HCT116 (cell line): ENCODE results near the gene KRTAP4-6. TPM values are rescaled to one million over a fixed set of nuclear protein-coding genes. Genes with fewer than 3 reads are reported as not detected.

Experiments used
- ATAC-seq: fragments of 200-7000 bp; cut with Tn5 transposase; 2 replicates; pipeline ENCODE4 v1.9.1; 2020; ENCODE audit warnings: mild to moderate bottlenecking, moderate library complexity
- BruUV-seq: library from RNA; stranded (reverse); fragments of 400-500 nt; replicated peaks from 2 replicates; lab custom pipeline; 2021; lab: Mats Ljungman, UMichigan
- CTCF ChIA-PET: fragments of 300-600 bp; sonication (Branson Sonifier 250); formaldehyde crosslinking; loops from one replicate; lab custom pipeline; 2021; ENCODE audit warnings: antibody characterized with exemption; lab: Charles Lee
- POLR2A ChIA-PET: fragments of 300-600, 350-600 bp; sonication (Branson Sonifier 250); formaldehyde crosslinking; loops from one replicate; lab custom pipeline; 2021; ENCODE audit warnings: antibody characterized with exemption; lab: Charles Lee
- RAD21 ChIA-PET, 2 experiments: fragments of 300-600 bp; sonication (Branson Sonifier 250); formaldehyde crosslinking; loops; one replicate each; lab custom pipeline; 2023; ENCODE audit warnings: low total read pairs in 2 of 2; ENCODE audit not compliant: uncharacterized antibody in 2 of 2, unreplicated experiment in 2 of 2, low non-redundant PET in 1 of 2; lab: Charles Lee
- DNase-seq: peaks from one replicate; pipeline ENCODE4 v3.0.0-alpha.2; 2010; ENCODE audit warnings: low read depth, low spot score
- H2AFZ ChIP-seq: fragments of 200-600 bp; shearing (Covaris generic), sonication (generic); 2 replicates; pipeline ENCODE4 v1.6.1; 2017; ENCODE audit warnings: low read depth, mixed run types, mixed read lengths, antibody characterized with exemption, low read length; ENCODE audit not compliant: poor library complexity, severe bottlenecking
- H3K27ac ChIP-seq: 2 replicates; pipeline ENCODE4 v1.5.1; 2012; ENCODE audit warnings: low read depth, low read length
- H3K27me3 ChIP-seq: fragments of 200-600 bp; sonication (generic); 2 replicates; pipeline ENCODE4 v1.6.1; 2016; ENCODE audit warnings: mixed run types, low read length, mixed read lengths; ENCODE audit not compliant: insufficient read depth
- H3K36me3 ChIP-seq, 2 experiments: fragments of 200-500 bp in 1 of 2; fragments of 200-600 bp in 1 of 2; sonication (Bioruptor generic) in 1 of 2; sonication (generic) in 1 of 2; 2 replicates each; pipeline versions ENCODE4 v1.5.1 to v1.6.1; 2014 to 2016; ENCODE audit warnings: low read length in 2 of 2, inconsistent platforms in 1 of 2, mixed read lengths in 1 of 2, mixed run types in 1 of 2; ENCODE audit not compliant: insufficient read depth in 2 of 2, control insufficient read depth in 1 of 2
- H3K4me1 ChIP-seq, 2 experiments: fragments of 200-600 bp in 1 of 2; sonication (generic) in 1 of 2; 2 replicates each; pipeline versions ENCODE4 v1.5.1 to v1.6.1; 2012 to 2017; ENCODE audit warnings: low read length in 2 of 2, inconsistent platforms in 1 of 2, mild to moderate bottlenecking in 1 of 2, mixed read lengths in 1 of 2, mixed run types in 1 of 2, moderate library complexity in 1 of 2; ENCODE audit not compliant: insufficient read depth in 2 of 2, control insufficient read depth in 1 of 2
- H3K4me2 ChIP-seq: fragments of 200-600 bp; sonication (generic); 2 replicates; pipeline ENCODE4 v1.6.1; 2017; ENCODE audit warnings: mixed run types, low read length, mixed read lengths
- H3K4me3 ChIP-seq, 2 experiments: fragments of 200-600 bp in 1 of 2; sonication (generic) in 1 of 2; replicated peaks in 1 of 2; 2 replicates each; pipeline ENCODE4 v1.5.1; 2011 to 2016; ENCODE audit warnings: low read length in 2 of 2, control low read depth in 1 of 2, low read depth in 1 of 2, mild to moderate bottlenecking in 1 of 2, mixed read lengths in 1 of 2, mixed run types in 1 of 2
- H3K79me2 ChIP-seq: fragments of 200-600 bp; sonication (generic); 2 replicates; pipeline ENCODE4 v1.6.1; 2017; ENCODE audit warnings: mild to moderate bottlenecking, mixed run types, low read length, moderate library complexity, mixed read lengths; ENCODE audit not compliant: insufficient read depth
- H3K9ac ChIP-seq: fragments of 200-600 bp; sonication (generic); 2 replicates; pipeline ENCODE4 v1.6.1; 2016; ENCODE audit warnings: low read length, mixed read lengths
- H3K9me2 ChIP-seq: fragments of 200-600 bp; sonication (generic), shearing (Covaris generic); 2 replicates; pipeline ENCODE4 v1.6.1; 2017; ENCODE audit warnings: mixed run types, mild to moderate bottlenecking, moderate library complexity; ENCODE audit not compliant: insufficient read depth
- H3K9me3 ChIP-seq, 2 experiments: fragments of 200-500 bp in 1 of 2; fragments of 200-600 bp in 1 of 2; sonication (Bioruptor generic) in 1 of 2; sonication (generic) in 1 of 2; 2 replicates each; pipeline ENCODE4 v1.6.1; 2014 to 2017; ENCODE audit warnings: low read length in 2 of 2, mixed read lengths in 2 of 2, inconsistent platforms in 1 of 2, low read depth in 1 of 2, mild to moderate bottlenecking in 1 of 2, mixed run types in 1 of 2, moderate library complexity in 1 of 2; ENCODE audit not compliant: control insufficient read depth in 1 of 2, insufficient read depth in 1 of 2
- H4K20me1 ChIP-seq: fragments of 200-600 bp; sonication (generic), shearing (Covaris generic); 2 replicates; pipeline ENCODE4 v1.6.1; 2017; ENCODE audit warnings: mixed run types, mild to moderate bottlenecking, moderate library complexity; ENCODE audit not compliant: insufficient read depth
- CBX3 ChIP-seq: IDR thresholded peaks from 2 replicates; pipeline ENCODE4 v1.6.1; 2012; ENCODE audit warnings: low read depth
- CEBPB ChIP-seq: IDR thresholded peaks from 2 replicates; pipeline ENCODE4 v1.6.1; 2012; ENCODE audit warnings: low read depth
- EGR1 ChIP-seq: IDR thresholded peaks from 2 replicates; pipeline ENCODE4 v1.6.1; 2012; ENCODE audit warnings: low read depth
- ELF1 ChIP-seq: IDR thresholded peaks from 2 replicates; pipeline ENCODE4 v1.6.1; 2012; ENCODE audit warnings: low read depth, borderline replicate concordance
- EZH2 ChIP-seq: fragments of 200-600 bp; sonication (generic); IDR thresholded peaks from 2 replicates; pipeline ENCODE4 v1.6.1; 2017; ENCODE audit warnings: antibody characterized with exemption, mixed run types
- SP1 ChIP-seq: IDR thresholded peaks from 2 replicates; pipeline ENCODE4 v1.6.1; 2012; ENCODE audit warnings: low read depth
- TCF7L2 ChIP-seq: IDR thresholded peaks from 2 replicates; pipeline ENCODE4 v1.7.0; 2011; ENCODE audit warnings: borderline replicate concordance, inconsistent platforms; ENCODE audit not compliant: insufficient read depth, insufficient read length; ENCODE audit errors: extremely low read depth
- ZFX ChIP-seq: fragments of 450-650 bp; IDR thresholded peaks from 2 replicates; pipeline ENCODE4 v1.6.1; 2017
- ZNF274 ChIP-seq: fragments of 200-500 bp; sonication (Bioruptor generic); IDR thresholded peaks from 2 replicates; pipeline ENCODE4 v1.6.1; 2014; ENCODE audit warnings: mild to moderate bottlenecking, low read depth, low read length, inconsistent platforms
- intact Hi-C: fragments of 100-400 bp; cut with micrococcal nuclease; formaldehyde crosslinking; loops from 2 replicates; pipeline ENCODE4 v1.10.0; 2022
- total RNA-seq: library from RNA; stranded (reverse); gene quantifications from one replicate; pipeline ENCODE4 v1.2.1, GENCODE V29; 2021; ENCODE audit not compliant: unreplicated experiment
- TF ChIP-seq, protein P1 (sequence below): IDR thresholded peaks from 2 replicates; pipeline ENCODE4 v1.6.1; 2012
- TF ChIP-seq, protein P2 (sequence below): IDR thresholded peaks from 2 replicates; pipeline ENCODE4 v1.6.1; 2011; ENCODE audit warnings: mild to moderate bottlenecking, low read length, moderate library complexity; ENCODE audit not compliant: insufficient replicate concordance; ENCODE audit errors: extremely low read depth
- TF ChIP-seq, protein P3 (sequence below): IDR thresholded peaks from 2 replicates; pipeline ENCODE4 v1.6.1; 2012

Gene KRTAP4-6
- total RNA-seq, 1 experiment from 2014 or later: not detected

DNA sequence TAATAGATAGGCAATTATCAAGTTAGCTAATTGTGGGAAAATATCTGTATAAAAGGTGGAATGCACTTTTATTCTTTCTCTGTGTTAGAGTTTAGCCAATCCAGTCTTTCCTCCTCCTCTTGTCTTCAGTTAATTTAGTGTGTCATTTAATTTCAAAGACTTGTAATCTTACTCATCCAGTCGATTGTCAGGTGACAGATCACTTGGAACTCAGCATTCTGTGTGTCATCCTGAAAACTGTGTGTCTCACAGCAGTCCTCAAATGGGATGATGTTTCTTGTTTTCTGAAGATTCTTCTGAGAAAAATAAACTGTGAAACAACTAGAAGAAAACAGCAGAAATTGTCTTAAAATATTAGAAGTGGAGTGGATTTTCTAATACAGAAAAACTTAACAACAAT lies 44.7 kb upstream of the KRTAP4-6 start:
- H3K4me1 ChIP-seq: peaks cover 0 to 10% of the 10 kb centered on the region in 2 experiments; a peak in 1 of 4 replicates
- no peak overlapping the region for H3K27ac ChIP-seq
- BruUV-seq: no TSS peak
- no peaks in the 10 kb centered on the region for H4K20me1 ChIP-seq
- ChIA-PET POLR2A (interaction anchor here (0.6 kb wide), 1 partner anchor 281 kb away, joined by 5 read pairs; no protein-coding TSS in a partner anchor), RAD21 (no interaction called here), CTCF (no interaction called here)
- TF ChIP-seq ZFX (no peak), ELF1 (no peak), ZNF274 (no peak), EGR1 (no peak), SP1 (no peak), CEBPB (no peak), EZH2 (no peak), CBX3 (no peak), TCF7L2 (no peak)
- TF ChIP-seq, protein P1, sequence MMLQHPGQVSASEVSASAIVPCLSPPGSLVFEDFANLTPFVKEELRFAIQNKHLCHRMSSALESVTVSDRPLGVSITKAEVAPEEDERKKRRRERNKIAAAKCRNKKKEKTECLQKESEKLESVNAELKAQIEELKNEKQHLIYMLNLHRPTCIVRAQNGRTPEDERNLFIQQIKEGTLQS: no peak
- TF ChIP-seq, protein P2, sequence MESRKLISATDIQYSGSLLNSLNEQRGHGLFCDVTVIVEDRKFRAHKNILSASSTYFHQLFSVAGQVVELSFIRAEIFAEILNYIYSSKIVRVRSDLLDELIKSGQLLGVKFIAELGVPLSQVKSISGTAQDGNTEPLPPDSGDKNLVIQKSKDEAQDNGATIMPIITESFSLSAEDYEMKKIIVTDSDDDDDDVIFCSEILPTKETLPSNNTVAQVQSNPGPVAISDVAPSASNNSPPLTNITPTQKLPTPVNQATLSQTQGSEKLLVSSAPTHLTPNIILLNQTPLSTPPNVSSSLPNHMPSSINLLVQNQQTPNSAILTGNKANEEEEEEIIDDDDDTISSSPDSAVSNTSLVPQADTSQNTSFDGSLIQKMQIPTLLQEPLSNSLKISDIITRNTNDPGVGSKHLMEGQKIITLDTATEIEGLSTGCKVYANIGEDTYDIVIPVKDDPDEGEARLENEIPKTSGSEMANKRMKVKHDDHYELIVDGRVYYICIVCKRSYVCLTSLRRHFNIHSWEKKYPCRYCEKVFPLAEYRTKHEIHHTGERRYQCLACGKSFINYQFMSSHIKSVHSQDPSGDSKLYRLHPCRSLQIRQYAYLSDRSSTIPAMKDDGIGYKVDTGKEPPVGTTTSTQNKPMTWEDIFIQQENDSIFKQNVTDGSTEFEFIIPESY: no peak
- TF ChIP-seq, protein P3, sequence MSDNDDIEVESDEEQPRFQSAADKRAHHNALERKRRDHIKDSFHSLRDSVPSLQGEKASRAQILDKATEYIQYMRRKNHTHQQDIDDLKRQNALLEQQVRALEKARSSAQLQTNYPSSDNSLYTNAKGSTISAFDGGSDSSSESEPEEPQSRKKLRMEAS: no peak
- no peaks in the 10 kb centered on the region for H3K9me2 ChIP-seq
- H2AFZ ChIP-seq: peak overlapping the region; percentile 24
- ATAC-seq (no peak), DNase-seq (no peak)
- no peak overlapping the region for H3K4me3 ChIP-seq
- H3K27me3 ChIP-seq: no peaks in the 10 kb centered on the region
- no peaks in the 10 kb centered on the region for H3K79me2 ChIP-seq
- H3K9me3 ChIP-seq: no peaks in the 10 kb centered on the region
- H3K36me3 ChIP-seq: no peaks in the 10 kb centered on the region
- intact Hi-C loops: no loop called here
- H3K9ac ChIP-seq: no peak overlapping the region
- no peak overlapping the region for H3K4me2 ChIP-seq
